Hematopoietic multipotent progenitor cell treated with erythropoietin and hydrocortisone succinate and interleukin-3 and kit ligand, for 8 days (in vitro differentiated cells): ENCODE data around the gene IER2.
"Not testable (repeated sequence)": the region's sequence is repeated elsewhere in the genome, so short reads cannot be mapped to it uniquely, and the experiment has no call there.

Source experiments
- DNase-seq: peaks from one replicate; pipeline ENCODE4 v3.0.0-alpha.2; 2015

Gene IER2

DNA sequence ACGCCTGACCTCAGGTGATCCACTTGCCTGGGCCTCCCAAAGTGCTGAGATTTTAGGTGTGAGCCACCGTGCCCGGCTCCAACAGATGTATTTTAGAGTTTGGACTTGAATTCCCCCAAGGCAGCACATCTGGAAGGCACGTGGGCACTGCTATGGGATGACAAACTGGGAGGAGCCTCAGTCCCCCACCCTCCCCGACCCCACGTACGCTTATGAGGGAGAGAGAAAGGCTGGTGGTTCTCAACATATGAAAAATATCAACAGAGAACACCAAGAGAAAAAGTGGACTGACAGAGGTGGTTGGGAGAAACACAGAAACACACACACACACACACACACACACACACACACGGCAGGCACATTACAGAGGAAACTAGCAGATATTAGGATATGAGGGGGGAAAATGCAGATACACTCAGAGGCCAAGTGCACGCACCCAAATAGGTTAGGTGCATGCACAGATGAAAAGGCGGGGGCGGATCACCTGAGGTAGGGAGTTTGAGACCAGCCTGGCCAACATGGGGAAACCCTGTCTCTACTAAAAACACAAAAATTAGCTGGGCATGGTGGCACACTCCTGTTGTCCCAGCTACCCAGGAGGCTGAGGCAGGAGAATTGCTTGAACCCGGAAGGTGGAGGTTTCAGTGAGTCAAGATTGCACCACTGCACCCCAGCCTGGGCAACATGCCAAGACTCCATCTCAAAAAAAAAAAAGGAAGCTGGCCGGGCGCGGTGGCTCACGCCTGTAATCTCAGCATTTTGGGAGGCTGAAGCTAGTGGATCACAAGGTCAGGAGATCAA lies 3.2 kb upstream of the IER2 start:
- peak; percentile 70 for DNase-seq

DNA sequence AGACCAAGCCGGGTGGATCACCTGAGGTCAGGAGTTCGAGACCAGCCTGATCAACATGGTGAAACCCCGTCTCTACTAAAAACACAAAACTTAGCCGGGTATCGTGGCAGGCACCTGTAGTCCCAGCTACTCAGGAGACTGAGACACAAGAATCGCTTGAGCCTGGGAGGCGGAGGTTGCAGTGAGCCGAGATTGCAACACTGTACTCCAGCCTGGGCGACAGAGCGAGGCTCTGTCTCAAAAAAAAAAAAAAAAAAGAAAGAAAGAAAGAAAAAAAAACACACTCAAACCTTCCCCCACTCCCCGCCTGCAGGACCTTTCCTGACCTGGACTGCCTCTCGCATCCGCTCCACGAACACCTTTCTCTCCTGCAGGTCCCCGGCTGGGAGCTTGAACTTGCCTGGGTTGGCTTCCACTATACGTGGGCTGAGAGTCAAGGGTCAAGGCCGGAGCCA lies 1.0 kb upstream of the IER2 start:
- not testable (repeated sequence) for DNase-seq

DNA sequence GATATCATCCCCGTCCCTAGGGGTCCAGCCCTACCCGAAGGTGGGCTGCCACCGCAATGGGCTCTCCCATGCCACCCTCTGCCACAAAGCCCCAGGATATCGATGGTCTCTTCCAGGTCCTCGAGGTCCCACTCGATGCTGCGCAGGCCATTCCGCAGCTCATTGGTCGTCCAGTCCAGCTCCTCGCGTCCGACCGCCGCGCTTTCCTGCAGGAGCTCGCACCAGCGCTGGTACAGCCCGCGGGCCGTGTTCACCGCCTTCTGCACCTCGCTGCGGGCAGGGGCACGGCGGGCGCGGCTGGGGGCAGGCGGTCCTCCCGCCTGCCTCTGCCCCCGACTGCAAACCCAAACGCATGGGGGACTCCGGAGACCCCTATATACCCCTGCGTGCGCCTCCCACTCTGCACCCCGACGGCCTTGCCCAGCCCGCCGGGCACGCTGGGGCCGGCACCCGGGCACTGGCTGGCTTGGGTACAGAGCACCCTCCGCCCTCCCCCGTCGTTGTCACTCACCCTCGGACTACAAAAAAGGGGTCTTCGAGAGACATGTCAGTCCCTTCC lies 504 bp upstream of the IER2 start:
- peak; percentile 46 for DNase-seq

DNA sequence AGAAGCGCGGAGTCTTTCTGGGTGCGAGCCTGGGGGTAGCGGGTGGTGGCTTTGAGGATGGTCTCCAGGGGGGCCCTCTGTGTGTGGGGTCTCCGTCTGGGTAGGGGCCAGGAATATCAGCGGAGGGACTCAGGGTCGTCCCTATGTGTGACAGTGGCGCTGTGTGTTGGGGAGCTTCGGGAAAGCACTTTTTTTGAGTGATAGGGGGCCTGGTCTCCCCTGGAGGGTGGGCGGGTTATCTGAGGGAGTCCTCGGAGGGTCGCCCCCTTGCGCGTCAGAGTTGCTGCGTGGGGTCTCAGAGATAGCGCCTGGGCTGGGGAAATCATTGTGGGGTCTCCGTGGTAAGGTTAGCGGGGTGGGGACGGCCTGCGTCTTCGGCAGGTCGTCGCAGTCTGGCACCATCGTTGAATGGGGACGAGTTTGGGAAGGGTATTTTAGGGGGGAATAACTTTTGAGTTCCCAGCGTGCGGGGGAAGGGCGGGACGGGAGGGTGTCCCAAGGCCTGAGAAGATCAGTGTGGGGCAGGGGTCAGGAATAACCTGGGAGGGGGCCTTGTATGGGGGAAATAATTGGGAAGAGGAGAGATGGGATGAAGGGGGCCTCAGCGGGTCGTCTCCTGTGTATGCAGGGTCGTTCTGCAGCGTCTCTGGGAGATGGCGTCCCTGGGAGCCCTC lies 857 bp downstream of the IER2 start:
- peak; percentile 27 for DNase-seq

DNA sequence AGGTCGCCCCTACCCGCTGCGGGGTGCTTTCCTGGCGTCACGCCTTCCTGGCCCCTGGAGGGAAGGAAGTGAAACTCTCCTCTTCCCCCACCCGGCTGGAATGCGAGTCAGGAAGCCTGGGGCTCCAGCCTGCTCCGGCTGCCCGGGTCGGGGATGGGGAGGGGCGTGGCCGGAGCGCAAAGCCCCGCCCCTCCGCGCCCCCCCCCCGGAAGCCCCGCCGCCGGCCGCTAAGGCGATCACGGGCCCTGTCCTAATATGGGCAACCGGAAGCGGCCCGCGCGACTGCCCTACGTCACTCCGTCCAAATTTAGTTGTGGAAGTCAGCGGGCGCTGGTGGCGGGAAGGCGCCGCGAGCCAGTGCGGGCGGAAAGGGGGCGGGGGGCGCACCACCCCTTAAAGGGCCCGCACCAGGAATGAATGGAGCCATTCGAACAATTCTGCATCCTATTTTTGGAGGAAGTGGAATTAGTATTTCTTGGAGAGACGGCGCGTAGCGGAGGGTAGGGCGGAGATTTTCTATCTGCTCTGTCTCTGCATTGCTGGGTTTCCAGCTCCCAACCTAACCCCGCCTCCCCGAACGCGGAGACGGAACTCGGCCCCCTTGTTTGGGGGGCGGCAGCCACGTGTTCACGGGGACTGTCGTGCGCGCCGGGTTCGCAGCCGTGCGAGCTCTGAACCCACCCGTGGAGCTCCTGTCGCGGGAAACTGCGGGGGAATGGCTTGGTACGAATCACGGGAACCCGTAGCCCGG lies 1.6 kb downstream of the IER2 start:
- DNase-seq, result peak; percentile 96

DNA sequence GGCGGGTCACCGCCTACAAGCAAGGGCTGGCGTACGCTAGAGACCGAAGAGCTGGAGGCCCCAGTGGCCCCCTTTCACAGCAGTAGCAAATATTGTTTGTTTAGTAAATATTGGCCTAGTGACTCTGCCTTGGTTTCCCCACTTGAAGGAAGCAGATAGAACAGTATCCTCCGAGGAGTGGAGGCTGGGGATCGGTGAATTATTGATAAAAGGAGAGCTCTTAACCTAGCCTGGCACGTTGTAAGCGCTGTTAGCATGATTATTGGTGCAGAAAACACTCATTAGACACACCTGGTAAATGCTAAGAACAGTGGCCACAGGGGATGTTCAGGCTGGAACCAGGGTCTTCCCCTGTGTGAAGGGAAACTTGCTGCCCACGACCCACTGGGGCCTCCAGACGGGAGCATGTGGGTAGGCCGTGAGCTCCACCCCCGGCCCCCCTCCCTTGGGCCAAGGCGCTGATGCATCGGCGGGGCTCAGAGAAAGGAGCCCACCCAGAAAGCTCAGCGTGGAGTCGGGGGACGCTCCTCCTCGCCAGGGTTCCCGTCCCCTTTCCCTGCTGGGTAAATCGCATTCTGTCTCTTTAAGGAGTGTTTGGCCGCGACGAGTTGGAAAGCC lies 2.3 kb downstream of the IER2 start:
- DNase-seq, result no peak

DNA sequence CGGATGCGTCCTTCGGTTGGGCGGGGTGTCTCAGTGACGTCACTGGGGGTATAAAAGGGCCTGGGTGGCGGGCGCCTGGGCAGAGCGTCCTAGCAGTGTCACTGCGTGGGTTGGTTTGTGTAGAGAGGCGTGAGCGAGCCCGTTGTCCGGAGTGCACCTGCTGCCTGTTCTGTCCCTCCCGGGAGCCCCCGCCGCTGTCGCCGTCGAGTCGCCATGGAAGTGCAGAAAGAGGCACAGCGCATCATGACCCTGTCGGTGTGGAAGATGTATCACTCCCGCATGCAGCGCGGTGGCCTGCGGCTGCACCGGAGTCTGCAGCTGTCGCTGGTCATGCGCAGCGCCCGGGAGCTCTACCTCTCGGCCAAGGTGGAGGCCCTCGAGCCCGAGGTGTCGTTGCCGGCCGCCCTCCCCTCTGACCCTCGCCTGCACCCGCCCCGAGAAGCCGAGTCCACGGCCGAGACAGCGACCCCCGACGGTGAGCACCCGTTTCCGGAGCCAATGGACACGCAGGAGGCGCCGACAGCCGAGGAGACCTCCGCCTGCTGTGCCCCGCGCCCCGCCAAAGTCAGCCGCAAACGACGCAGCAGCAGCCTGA lies 2.9 kb downstream of the IER2 start:
- peak; percentile 94 for DNase-seq

DNA sequence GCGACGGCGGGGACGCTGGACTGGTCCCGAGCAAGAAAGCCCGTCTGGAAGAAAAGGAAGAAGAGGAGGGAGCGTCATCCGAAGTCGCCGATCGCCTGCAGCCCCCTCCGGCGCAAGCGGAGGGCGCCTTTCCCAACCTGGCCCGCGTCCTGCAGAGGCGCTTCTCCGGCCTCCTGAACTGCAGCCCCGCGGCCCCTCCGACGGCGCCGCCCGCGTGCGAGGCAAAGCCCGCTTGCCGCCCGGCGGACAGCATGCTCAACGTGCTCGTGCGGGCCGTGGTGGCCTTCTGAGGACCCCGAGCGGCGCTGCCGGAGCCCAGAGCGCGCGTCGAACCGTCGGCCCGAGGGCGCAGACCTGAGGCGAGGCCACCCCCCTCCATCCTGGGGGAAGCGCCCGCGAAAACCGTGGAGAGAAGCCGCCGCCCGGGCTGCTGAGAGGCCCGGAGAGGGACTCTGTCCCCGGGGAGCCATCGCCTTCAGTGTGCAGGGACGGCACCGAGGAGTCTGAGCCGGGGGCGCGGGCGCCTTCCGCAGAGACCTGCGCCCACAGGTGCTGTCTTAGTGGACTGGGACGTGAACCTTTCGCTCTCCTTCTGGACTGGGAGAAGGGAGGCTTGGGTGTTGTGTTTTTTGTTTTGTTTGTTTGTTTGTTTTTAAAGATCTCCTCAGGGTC lies 3.5 kb downstream of the IER2 start:
- DNase-seq, result peak; percentile 42

DNA sequence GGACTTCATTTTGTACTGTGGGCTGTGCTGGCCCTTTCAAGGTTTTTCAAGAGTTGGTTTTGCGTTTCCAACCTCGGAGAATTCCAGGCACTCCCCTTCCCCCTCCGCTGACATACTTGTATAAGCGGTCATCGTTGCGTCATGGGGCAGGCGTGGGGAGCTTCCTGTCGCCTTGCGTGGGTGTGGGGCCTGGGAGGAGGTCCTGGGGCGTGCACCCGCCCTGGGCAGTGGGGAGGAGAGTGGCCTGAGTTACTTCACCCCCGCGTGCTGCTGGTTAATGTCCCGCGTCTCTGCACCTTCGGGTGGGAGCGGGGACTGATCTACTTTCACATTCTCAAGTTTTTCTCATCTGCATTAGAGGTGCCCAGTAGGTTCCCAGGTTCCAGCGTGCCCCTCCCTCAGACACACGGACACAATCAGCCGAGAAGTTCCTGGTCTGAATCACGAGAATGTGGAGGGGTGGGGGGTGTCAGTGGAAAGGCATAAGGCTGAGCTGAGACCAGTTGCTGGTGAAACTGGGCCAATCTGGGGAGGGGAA lies 4.1 kb downstream of the IER2 start:
- DNase-seq, result peak; percentile 75

DNA sequence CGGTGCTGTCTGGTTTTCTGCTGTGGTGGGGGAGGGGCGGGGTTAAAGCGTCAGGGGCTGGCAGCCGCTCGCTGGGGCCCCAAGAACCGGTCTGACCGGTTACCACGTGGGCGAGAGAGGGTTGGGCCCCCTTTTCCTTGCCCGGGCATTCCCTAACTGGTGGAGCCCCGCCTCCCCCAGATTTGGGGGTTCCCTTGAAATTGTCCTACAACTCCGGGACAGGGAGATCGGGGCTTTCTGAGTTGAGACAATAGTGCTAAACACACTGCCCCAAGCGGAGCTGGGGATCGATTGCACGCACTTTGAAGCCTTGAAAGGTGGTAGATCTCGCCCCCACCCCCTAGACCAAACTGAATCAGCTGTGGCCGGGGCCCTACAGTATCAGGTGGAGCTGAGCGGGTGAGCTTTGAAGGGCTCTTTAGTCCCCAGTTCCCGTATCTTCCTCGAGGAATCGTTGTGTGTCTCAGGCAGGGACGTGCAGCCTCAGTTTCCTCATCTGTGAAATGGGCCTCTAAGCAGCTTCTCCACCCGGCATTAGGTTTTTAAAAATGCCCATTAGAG lies 4.8 kb downstream of the IER2 start:
- peak; percentile 72 for DNase-seq

DNA sequence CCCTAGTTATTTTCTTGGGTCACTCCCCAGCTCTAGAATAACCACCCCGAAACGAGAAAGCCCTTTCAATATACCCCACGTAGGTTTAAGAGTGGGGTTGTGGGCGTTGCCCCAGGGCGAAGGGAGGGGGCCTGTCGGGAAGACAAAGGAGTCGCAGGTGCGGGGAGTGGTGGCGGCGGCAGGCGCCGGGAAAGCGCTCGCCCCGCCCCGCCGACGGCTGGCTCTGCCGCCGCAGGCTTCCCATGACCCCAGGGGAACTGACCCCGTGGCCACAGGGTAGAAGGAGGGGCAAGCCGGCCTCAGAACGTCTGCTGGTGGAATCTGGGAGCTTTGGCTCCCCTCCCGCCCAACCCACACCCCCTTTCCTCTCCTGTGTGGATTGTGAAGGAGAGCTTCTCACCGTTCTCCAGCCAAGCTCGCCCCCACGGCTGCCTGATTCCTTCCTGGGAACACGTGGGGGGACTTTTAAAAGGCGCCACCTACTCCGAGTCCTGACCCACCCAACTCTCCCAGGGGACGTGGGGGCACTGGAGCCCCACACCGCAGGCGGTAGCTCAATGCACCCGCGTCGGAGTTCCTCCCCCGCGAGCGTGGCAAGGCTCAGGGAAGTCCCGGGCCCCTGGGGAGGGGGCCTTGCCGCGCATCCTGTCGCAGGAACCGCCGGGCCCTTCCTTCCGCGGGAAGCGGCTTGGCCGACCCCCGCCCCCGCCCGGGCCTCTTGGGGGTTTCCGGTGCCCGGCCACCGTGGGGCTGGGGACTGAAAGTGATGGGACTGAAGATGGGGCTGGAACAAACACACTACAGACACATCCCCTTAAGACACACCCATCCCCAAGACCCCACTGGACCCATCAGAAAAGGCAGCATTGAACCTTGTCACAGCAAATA lies 5.5 kb downstream of the IER2 start:
- peak; percentile 23 for DNase-seq

DNA sequence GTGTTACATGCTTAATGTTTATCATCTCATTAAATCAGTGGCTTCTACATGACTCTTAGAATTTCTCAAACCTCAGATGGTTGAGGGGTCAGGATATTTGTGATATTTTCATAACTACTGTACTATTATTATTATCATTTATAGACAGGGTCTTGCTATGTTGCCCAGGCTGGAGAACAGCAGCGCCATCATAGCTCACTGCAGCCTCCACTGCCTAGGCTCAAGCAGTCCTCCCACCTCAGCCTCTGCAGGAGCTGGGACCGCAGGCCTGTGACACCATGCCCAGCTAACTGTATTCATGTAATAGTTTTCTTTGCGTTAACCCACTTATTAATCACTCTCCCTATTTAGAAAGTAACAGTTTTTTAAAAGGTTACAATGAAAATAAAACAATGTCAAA lies 9.5 kb downstream of the IER2 start:
- no peak for DNase-seq

DNA sequence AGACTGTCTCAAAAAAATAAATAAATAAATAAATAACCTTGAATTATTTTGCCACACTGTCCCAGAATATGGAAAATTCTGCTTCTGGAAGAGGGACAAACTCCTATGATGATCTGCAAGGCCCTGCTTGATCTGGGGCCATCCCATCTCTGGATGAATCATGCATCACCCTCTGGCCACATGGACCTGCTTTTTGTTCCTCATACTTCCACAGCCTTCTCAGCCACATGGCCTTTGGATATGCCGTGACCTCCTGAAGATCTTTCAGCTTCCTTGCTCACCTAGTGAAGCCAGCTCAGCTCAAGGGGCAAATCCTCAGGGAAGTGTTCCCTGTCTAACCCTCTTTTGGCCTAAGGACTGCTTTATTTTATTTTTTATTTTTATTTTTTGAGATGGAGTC lies 10.3 kb downstream of the IER2 start:
- no peak for DNase-seq

DNA sequence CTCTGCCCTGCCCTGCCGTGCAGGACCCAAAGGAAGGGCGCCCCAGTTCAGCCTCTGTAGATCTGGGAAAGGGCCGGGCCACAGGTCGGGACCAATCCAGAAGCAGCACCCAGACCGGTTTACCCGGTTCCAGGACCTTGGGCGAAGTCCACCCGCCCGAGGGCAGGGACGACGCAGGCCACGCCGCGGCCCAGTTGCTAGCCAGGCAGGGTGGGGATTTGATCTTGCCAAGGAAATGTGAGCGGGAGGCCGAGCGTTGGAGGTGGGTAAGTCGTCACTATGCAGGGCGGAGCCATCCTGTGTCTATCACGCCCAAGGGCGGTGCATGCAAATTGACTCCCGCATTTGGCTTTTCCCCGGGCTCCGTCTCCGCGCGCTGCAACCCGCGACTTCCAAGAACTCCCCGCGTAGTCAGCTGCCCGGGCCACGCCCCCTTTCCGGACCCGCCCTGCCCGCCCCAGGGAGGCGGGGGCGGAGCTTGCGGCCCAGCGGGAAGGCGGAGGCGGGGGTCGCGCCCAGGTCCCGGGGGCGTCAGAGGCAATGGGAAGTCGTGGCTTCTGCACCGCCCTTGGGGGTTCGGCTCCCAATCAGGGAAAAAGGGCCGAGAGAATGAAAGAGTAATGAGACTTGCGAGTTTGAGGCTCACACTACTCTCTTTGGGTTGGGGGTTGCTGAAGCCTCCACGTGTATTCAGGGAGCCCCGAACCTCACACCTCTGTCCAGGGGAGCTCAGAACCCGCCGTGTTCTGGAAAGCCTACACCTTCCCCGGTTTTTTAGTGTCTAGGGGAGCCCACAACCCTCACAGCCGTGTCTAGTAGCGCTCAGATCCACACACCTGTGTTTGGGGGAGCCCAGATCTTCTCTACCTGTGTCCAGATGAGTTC lies 12.8 kb downstream of the IER2 start:
- peak; percentile 99 for DNase-seq

DNA sequence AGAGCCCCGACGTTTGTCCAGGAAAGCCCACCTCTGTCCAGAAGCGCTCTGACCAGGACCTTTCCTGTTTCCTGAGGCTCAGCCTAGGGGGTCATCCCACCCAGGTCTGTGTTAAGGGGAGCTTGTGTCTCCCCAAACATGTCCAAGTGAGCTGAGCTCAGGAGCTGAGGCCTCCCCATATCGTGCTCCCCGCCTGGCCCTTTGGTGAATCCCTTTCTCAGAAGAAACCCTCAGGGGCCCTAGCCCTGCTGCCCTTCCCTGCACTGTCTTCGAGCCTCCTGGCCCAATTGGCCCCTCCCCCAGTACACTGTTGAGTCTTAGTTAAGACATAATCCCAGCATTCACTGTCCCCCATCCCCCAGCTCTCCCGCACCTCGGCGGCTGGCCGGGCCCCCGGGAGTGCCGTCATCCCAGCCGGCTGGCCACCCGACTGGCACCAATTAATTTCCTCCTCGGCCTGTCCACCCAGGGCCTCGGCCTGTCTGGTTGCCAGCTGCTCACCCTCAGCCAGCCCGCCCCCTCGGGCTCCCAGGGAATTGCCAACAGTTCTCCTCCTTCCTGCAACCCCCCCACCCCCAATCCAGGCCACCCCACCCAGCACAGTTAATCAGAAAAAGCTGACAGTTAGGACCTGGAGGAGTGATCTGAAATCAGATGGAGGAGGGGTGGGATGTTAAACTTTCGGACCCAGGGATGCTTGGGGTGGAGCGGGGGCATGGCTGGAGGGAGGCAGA lies 13.6 kb downstream of the IER2 start:
- DNase-seq, result peak; percentile 72

DNA sequence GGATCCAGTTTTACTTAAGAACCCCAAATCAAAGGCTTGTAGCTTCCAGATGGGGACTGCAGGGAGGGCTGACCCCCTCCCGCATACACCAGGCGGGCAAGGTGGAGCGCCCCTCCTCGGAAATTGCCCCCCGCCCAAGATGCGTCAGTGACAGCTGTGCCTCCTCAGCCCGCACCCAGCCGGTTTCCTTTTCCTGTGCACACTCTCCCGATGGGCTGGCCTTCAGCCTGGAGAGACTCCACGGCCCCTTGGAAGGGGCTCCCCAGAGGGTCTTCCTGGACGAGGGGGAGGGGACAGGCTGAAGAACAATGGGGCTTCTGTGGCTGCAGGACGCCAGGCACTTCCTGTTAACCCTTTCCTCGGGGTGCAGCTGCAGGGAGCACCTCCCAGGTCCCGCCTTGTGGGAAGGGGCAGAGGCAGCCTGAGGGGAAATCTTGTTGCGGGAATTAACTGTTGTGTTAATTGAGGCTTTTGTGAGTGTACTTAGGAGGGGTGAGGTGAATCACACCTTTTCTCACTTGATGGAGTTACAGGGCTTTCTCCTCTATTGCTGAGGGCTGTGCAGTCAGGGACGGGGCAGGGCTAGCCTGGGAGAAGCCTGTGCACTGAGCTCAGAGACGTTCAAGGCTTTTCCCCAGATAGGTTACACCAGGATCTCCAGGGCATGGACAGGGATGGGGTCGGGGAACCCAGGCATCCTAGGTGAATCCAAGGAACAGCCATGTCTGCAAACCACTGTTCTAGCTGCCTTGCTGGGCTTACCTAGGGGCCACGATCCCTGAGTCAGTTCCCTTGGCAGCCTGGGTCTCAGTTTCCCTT lies 14.3 kb downstream of the IER2 start:
- peak; percentile 33 for DNase-seq
